NCI-H2196 (cell line): ENCODE measurements around the gene POLN.

Experiments
- DNase-seq: peaks from one replicate; lab custom pipeline; 2025; ENCODE audit not compliant: unreplicated experiment; lab: John Stamatoyannopoulos, UW

Gene POLN

GRCh38 chr4:2263926-2264321, 22.0 kb upstream of the POLN start:
- peak; percentile 39 for DNase-seq

GRCh38 chr4:2262944-2263250, 21.0 kb upstream of the POLN start:
- no peak for DNase-seq

GRCh38 chr4:2262145-2262943, 20.4 kb upstream of the POLN start:
- peak; percentile 97 for DNase-seq

- DNase-seq: no peak
Observed at GRCh38 chr4:2261853-2262144, 19.9 kb upstream of the POLN start, which contains the start of gene MXD4. TSS of gene MXD4 (minus strand) at chr4:2262109. CDS start at chr4:2261980, 129 bp downstream.

- DNase-seq: peak; percentile 47
Observed at GRCh38 chr4:2261110-2261852, 19.4 kb upstream of the POLN start.

- no peak for DNase-seq
Observed at GRCh38 chr4:2260344-2261109, 18.6 kb upstream of the POLN start.

GRCh38 chr4:2259541-2260343, 17.8 kb upstream of the POLN start:
- no peak for DNase-seq

- DNase-seq: no peak
Observed at GRCh38 chr4:2259036-2259540, 17.2 kb upstream of the POLN start.

GRCh38 chr4:2258091-2259035, 16.4 kb upstream of the POLN start:
- DNase-seq: no peak

- DNase-seq: no peak
Observed at GRCh38 chr4:2257361-2258081, 15.6 kb upstream of the POLN start.

GRCh38 chr4:2256781-2257191, 14.9 kb upstream of the POLN start:
- no peak for DNase-seq

GRCh38 chr4:2256156-2256731, 14.3 kb upstream of the POLN start:
- DNase-seq: no peak

GRCh38 chr4:2255501-2256155, 13.7 kb upstream of the POLN start:
- DNase-seq: no peak

GRCh38 chr4:2254665-2255500, 13.0 kb upstream of the POLN start:
- DNase-seq: no peak

GRCh38 chr4:2253160-2254084, 11.5 kb upstream of the POLN start:
- DNase-seq: no peak

- DNase-seq: no peak
Observed at GRCh38 chr4:2252530-2253091, 10.7 kb upstream of the POLN start.
